ENCODE data around the gene TUBGCP6.
"Not testable (repeated sequence)": the region's sequence is repeated elsewhere in the genome, so short reads cannot be mapped to it uniquely, and the experiment has no call there.

The TUBGCP6 gene

GRCh38 chr22:50280022-50280707 lies 35.3 kb upstream of the TUBGCP6 start:
- DNase-seq = no peak

GRCh38 chr22:50278956-50279619 lies 34.3 kb upstream of the TUBGCP6 start:
- DNase-seq = no peak

- no peak for DNase-seq
These were observed 33.6 kb upstream of the TUBGCP6 start for GRCh38 chr22:50278461-50278860.

GRCh38 chr22:50277761-50278160 lies 32.9 kb upstream of the TUBGCP6 start:
- DNase-seq = no peak

- DNase-seq = no peak
These were observed 31.3 kb upstream of the TUBGCP6 start for GRCh38 chr22:50276143-50276542.

GRCh38 chr22:50275181-50276055 lies 30.6 kb upstream of the TUBGCP6 start:
- no peak for DNase-seq

- DNase-seq = no peak
These were observed 29.9 kb upstream of the TUBGCP6 start for GRCh38 chr22:50274771-50275170.

GRCh38 chr22:50274311-50274710 lies 29.5 kb upstream of the TUBGCP6 start:
- DNase-seq = peak; percentile 34

GRCh38 chr22:50273781-50274180 lies 29.0 kb upstream of the TUBGCP6 start:
- not testable (repeated sequence) for DNase-seq

- not testable (repeated sequence) for DNase-seq
These were observed 28.5 kb upstream of the TUBGCP6 start for GRCh38 chr22:50273352-50273751.

- DNase-seq = no peak
These were observed 27.4 kb upstream of the TUBGCP6 start for GRCh38 chr22:50272044-50272802.

- peak; percentile 67 for DNase-seq
These were observed 26.7 kb upstream of the TUBGCP6 start for GRCh38 chr22:50271519-50271970.

GRCh38 chr22:50270666-50271394 lies 26.0 kb upstream of the TUBGCP6 start:
- peak; percentile 63 for DNase-seq

- DNase-seq = peak; percentile 76
These were observed 25.3 kb upstream of the TUBGCP6 start, which contains the start of gene MAPK11 for GRCh38 chr22:50269970-50270665. MAPK11 (minus strand) TSS chr22:50270380; CDS start chr22:50270292, 88 bp downstream.

GRCh38 chr22:50269573-50269969 lies 24.7 kb upstream of the TUBGCP6 start:
- no peak for DNase-seq

GRCh38 chr22:50268655-50269113 lies 23.9 kb upstream of the TUBGCP6 start:
- DNase-seq = no peak

GRCh38 chr22:50267591-50268390 lies 23.0 kb upstream of the TUBGCP6 start:
- peak; percentile 57 for DNase-seq

GRCh38 chr22:50266994-50267393 lies 22.2 kb upstream of the TUBGCP6 start:
- no peak for DNase-seq

GRCh38 chr22:50264946-50265669 lies 20.3 kb upstream of the TUBGCP6 start:
- no peak for DNase-seq

Measured in stimulated activated CD4-positive, alpha-beta T cell treated with anti-CD3 and anti-CD28 coated beads, Interleukin-12 subunit alpha, Interleukin-12 subunit beta, amount 100 ng/mL, for 4 hours (primary cell).